GM23248 (cell line): ENCODE results near the gene C1QTNF6.

Experiments used
- EZH2 ChIP-seq: fragments of 200-600 bp; sonication (generic); IDR thresholded peaks from 2 replicates; pipeline ENCODE4 v1.6.1; 2018; ENCODE audit warnings: antibody characterized with exemption, mild to moderate bottlenecking; ENCODE audit not compliant: insufficient read depth, poor library complexity, severe bottlenecking
- EZH2phosphoT487 ChIP-seq: fragments of 200-600 bp; sonication (generic); IDR thresholded peaks from 2 replicates; pipeline ENCODE4 v1.6.1; 2018; ENCODE audit warnings: antibody characterized with exemption, moderate library complexity, mild to moderate bottlenecking, low read depth; ENCODE audit not compliant: insufficient read depth

GRCh38 chr22:37229805-37230672, 42.0 kb upstream of the C1QTNF6 start:
- TF ChIP-seq EZH2 (no peak), EZH2phosphoT487 (no peak)
